GM19397 (cell line): ENCODE measurements around the gene KRI1.

Experiments
- ATAC-seq: cut with Tn5 transposase; IDR thresholded peaks from one replicate; pipeline ENCODE4 v1.9.1; 2021; ENCODE audit warnings: mild to moderate bottlenecking, moderate library complexity; ENCODE audit not compliant: unreplicated experiment

Gene KRI1

DNA sequence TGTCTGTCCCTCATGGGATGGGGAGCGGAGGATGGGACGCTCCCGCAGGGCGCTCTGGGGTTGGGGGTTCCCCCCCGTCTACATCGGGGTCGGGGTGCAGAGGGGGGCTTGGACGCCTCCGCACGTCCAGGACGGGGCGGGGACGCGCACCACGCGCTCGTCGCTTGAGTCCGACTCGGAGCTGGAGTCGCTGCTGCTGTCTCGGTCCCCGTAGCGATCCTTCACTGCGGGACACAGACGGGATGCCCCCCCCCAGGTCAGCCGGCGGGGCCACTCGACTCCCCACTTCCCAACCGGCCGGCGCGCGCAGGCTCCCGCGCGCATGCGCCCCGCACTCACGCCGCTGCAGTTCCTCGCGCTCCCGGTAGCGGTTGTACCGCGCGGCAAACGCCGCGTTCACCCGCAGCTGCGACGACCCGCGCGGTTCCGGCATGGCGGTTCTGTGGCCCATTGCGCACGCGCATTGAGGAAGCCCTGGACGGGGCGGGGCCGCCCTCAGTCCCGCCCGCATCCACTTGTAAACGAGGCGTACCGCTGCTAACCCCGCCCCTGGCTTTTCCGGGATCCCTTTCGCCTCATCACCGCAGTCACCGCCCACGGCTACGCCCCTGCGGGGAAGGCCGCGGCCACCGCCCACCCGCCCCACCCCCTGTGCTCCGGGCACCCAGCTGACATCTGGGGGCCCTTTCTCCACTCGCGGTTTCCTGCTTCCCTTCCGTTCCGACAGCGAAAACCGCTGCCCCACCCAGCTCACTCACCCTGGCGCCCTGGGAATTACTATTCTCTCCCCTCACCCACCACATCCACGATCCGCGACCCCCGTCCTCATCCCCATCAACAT is at the start of gene KRI1:
KRI1 (minus strand) TSS at position 444 of the 841 bp plus-strand sequence; CDS start at position 433, 11 bp downstream.
- peak; percentile 50 for ATAC-seq

DNA sequence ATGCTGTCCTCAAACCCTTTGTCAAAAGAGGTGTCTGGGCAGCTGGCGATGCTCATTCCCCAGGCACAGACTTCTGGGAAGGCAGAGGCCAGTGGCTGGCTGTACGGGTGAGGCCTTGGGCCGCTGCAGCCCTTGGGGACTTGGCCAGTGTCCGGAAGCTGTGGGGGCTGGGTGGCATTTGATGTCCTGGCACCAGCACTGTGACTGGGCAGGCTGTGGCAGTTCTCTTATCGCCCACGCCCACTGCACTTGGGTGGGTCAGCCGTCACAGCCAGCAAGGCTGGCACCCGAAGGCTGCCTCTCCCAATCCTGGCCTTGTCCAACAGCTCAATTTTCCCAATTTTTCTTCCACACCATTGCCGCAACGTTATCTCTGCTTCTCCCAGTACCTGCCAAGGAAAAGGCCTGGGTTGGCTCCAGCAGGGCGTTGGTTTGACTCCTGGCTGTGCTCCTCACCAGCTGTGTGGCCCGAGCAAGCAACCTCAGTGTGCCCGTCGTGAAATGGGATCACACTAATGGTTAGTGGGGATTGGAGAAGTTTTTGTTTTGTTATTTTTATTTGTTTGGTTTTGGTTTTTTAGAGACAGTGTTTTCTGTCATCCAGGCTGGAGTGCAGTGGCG is 46.8 kb upstream of the KRI1 start:
- ATAC-seq = no peak

DNA sequence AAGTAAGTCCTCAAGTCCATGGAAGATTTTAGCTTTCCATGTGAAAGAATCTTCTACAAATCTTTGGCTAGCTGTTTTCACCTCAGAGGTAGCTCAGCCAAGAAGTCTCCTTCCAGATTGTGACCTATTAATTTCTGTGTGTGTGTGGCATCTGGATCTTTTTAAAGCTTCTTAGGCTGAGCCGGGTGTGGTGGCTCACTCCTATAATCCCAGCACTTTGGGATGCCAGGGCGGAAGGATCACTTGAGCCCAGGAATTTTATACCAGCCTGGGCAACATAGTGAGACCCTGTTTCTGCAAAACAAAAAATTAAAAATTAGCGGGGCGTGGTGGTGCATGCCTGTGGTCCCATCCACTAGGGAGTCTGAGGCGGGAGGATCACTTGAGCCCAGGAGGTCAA is 46.1 kb upstream of the KRI1 start:
- ATAC-seq = no peak

DNA sequence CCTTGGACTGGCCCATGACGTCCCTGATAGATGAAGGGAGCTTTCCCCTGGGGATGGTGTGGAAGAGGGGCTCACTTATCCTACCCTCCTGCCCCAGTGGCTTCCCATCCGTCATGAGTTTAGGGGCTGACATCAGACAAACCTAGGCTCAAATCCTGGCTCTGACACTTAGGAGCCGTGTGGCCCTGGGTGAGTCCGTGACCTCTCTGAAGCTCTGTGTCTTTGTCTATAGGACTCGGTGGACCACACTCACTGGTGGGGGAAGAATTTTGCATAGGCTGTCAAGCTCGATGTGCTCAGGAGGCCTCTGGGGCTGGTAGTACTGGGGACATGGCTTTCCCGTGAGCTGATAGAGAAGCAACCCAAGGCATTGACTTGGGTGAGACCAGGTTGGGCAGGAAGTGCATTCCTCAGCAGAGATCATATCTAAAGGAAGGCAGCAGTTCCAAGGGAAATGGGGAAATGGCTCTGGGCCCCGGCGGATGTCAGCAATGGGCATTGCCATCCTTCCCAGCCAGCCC is 38.7 kb upstream of the KRI1 start:
- no peak for ATAC-seq

DNA sequence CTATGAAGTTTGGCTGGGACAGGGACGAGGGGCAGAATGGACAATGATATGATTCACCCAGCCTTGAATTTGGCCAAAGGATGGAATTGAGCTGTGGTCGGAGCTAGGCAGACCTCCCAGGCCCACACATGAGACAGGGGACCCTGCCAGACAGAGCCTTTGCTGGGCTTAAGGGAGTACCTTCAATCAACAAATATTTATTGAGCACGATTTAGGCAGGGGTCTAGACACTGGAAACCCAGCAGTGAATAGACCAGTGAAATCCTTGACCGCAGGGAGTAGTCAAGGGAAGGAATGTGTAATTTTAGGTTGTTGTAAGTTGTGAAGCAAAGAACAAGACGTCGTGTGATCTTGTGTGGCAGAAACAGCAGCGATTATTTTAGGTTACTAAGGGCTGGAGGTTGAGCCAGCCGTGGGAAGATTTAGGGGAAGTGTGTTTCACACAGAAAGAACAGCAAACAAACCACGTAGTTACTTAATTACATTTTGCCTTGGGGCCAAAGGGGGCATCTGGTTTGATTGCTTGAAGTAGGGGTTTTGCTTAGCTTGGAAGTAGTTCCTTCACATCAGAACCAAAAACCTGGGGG is 38.2 kb upstream of the KRI1 start:
- ATAC-seq = no peak

DNA sequence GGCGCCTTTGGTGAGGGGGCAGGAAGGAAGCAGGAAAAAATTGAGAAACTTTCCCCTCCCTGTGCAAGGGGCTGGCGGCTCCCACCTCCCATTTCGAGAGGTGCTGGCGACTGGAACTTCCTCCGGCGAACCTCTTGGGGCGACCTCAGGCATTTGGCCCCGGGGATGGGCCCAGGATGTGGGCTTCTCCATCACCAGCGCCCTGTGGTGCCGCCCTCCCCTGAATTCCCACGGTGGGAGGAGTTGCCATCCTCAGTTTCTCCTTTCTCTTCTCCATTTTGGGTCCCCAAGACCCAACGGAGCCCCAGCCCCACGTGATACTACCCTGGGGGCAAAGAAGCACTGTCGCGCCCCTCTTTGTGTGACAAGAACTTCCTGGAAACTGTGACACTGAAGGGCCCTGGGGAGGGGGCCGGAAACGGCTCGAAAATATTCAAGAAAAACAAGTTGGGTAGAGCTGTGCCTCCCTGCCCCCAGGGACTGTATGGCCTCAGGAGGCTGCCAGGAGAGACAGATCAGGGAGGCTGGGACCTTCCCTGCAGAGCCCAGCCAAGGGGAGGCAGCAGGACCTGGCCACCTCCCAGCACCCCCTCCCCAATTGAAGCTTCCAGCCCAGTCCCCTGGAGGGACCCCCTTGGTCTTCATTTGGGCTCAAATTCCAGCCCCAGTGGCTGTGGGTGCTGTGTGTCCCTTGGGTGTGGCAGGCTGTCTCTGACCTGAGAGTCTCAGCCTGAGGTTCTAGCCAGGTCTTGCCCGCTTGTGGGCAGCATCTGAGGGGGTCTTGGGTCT is 37.5 kb upstream of the KRI1 start:
- ATAC-seq = peak; percentile 39

DNA sequence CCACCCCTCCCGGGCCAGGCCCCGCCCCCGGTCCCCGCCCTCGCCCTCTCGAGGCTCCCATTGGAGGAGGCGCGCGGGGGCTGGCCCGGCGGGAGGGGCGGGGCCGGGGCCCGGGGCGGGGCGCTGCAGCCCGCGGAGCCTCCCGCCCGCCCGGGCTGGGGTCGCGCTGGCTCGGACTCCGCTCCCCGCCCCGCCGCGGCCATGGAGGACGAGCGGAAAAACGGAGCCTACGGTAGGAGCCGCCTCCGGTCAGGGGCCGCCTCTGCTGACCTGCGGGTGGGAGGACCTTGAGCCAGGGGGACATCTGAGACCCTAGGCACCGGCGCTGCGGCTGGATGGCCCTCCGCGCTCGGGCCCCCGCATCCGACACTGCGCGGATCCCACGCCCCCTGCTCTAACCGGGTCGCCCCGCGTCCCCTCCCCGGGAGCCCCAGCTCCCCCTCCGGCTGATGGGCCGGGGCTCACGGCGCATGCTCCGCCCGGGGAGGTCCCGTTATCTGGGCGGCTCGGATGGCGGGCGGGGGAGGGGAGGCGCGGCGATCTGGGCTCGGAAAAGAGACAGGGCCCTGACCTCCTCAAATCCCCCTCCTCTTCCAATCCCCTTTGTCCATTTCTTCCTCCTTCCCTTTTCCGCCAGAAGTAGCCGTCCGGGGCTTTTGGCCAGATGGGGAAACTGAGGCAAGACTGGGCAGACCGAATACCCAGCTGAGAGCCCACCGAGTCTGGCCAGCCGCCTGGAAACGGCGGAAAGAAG is 36.7 kb upstream of the KRI1 start:
- ATAC-seq = peak; percentile 62

DNA sequence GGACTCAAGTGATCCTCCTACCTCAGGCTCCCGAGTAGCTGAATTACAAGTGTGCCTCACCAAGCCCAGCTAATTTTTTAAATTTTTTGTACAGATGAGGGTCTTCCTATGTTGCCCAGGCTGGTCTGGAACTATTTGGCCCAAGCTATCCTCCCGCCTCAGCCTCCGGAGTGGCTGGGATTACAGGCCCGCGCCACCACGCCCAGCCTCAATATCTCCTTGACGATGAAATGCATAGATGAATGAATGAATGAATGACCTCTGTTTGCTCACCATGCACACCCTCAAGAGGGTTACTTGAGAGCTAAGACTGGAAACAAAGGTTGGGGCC is 36.2 kb upstream of the KRI1 start:
- no peak for ATAC-seq

DNA sequence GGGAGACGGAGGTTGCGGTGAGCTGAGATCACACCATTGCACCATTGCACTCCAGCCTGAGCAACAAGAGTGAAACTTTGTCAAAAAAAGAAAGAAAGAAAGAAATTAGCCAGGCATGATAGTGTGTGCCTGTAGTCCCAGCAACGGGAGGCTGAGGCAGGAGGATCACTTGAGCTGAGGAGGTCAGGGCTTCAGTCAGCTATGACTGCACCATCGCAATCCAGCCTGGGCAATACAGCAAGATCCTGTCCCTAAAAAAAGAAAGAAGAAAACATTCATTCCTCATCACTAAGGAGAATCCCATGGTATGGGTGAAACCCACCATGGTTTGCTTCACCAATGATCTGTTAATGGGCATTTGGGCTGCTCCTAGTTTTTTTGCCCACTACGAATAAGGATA is 34.3 kb upstream of the KRI1 start:
- no peak for ATAC-seq

DNA sequence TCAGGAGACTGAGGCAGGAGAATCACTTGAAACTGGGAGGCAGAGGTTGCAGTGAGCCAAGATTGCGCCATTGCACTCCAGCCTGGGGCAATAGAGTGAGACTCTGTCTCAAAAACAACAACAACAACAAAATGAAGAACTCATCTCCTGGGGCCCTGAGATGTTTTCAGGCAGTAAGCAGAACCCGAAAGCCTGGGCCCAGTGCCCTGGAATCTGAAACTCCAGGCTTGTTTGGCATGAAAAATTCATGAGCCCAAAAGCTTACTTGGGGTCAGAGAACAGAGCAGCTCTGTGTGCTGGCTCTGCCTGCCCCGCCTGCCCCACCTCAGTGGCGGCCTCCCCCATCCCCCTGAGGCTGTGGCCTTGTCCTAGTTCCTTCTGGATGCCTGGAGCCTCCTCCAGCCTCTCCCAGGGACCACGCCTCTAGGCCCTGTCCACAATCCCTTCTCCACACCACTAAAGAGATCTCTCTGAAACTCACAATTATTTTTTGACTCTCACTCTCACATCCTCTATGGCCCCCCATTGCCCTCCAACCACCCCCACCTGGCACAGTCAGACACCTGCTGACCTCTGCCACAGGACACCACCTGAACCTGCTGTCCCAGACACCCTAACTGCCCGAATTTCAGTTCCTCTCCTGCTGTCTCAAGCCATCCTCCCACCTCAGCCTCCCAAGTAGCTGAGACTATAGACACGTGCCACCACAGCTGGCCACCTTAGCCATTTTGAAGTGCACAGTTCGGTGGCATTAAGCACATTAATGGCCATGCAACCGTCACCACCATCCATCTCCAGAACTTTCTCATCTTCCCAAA is 28.2 kb upstream of the KRI1 start:
- ATAC-seq = no peak

DNA sequence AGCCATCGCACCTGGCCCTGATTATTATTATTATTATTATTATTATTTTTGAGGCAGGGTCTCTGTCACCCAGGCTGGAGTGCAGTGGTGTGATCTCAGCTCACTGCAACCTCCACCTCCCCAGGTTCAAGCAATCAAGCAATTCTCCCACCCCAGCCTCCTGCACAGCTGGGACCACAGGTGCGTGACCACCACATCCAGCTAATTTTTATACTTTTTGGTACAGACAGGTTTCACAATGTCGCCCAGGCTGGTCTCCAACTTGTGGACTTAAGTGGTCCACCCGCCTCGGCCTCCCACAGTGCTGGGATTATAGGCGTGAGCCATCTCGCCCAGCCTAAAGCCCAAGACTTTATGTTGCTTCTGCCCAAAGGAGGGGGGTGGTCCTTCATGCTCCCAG is 27.3 kb upstream of the KRI1 start:
- ATAC-seq = no peak

DNA sequence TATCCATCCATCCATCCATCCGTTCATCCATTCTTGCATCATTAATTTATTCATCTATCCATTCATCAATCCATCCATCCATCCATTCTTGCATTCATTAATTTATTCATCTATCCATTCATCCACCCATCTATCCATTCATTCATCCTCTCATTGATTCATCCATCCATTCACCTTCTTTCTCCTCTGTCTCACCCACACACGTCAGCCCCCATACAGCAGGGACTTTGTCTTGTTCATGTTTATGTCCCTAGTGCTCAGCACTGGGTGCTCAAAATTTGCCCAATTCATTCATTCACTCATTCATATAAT is 22.0 kb upstream of the KRI1 start:
- ATAC-seq = no peak

DNA sequence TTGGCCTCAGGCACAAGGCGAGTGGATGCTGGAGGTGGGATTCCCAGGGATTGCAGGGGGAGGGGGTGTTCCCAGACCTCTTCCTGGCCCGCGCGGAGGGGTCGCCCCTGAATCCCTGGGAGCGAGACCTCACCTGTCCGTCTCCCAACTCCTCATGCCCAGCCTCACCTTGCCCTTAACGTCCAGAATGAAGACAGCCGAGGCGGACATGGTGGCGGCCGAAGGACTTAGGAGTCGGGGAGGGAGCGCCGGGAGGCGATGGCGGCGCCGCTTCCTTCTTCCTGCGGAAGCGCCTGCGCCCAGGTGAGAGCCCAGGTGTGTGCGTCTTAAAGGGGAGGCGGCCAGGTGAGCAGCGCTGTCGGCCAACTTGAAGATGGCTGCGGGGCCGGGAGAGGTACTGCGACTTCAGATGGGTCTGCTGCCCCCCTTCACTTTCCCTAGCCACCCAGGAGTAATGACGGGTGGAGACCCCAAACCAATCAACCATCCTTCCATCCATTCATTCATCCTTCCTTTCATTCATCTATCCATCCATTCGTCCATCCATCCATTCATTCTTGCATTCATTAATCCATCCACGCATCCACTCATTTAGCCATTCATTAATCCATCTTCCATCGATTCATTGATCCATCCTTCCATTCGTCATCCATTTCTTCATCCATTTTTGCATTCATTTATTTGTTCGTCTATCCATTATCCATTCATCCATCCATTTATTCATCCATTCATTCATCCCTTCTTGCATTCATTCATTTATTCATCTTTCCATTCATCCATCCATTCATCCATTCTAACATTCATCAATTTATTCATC is 21.4 kb upstream of the KRI1 start, which contains the start of gene AP1M2:
AP1M2 (minus strand) TSS at position 291 of the 817 bp plus-strand sequence; CDS start at position 210, 81 bp downstream.
- no peak for ATAC-seq

DNA sequence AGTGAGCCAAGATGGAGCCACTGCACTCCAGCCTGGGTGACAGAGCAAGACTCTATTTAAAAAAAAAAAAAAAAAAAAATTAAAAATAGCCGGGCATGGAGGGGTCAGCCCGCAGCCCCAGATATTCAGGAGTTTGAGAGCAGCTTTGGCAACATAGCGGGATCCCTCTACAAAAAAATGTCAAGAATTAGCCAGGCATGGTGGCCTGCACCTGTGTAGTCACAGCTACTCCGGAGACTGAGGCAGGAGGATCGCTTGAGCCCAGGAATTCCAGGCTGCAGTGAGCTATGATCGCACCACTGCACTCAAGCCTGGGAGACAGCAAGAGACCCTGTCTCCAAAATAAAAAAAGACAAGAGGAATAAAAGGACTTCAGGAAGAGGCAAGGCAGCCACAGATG is 20.6 kb upstream of the KRI1 start:
- no peak for ATAC-seq

DNA sequence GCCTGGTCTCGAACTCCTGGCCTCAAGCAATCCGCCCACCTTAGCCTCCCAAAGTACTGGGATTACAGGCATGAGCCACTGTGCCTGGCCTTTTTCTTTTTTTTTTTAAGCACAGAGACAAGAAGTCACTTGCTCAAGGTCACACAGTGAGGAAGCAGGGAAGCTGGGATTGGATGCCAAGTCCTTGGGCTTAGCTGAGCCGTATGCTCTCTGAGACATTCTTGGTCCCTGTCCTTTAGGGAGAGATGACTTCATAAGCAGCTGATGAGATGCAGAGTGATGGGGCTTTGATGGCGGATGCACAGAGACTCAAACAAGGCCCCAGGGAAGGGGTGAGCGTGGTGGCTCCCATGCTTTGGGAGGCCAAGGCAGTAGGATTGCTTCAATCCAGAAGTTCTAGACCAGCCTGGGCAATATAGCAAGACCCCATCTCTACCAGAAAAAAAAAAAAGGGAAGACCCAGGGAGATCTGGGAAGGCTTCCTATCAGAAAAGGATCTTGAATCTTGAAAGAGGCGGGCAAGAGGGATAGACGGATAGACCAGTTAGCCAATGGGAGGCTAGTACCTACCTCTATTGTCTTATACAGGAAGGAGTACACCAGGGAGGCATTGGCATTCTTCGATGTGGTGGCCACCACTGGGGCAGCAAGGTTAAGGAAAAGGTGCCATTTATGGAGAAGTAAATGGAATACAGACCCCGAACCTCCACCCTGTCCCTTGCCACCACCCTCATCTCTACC is 17.4 kb upstream of the KRI1 start:
- no peak for ATAC-seq

DNA sequence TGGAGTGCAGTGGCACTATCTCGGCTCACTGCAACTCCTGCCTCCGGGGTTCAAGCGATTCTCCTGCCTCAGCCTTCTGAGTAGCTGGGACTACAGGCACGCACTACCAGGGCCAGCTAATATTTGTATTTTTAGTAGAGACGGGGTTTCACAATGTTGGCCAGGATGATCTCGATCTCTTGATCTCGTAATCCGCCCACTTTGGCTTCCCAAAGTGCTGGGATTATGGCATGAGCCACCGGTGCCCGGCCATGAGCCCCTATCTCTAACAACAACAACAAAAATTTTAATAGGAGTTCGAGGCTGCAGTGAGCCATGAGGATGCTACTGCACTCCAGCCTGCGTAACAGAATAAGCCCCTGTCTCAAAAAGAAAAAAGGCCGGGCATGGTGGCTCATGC is 16.3 kb upstream of the KRI1 start:
- ATAC-seq = no peak

DNA sequence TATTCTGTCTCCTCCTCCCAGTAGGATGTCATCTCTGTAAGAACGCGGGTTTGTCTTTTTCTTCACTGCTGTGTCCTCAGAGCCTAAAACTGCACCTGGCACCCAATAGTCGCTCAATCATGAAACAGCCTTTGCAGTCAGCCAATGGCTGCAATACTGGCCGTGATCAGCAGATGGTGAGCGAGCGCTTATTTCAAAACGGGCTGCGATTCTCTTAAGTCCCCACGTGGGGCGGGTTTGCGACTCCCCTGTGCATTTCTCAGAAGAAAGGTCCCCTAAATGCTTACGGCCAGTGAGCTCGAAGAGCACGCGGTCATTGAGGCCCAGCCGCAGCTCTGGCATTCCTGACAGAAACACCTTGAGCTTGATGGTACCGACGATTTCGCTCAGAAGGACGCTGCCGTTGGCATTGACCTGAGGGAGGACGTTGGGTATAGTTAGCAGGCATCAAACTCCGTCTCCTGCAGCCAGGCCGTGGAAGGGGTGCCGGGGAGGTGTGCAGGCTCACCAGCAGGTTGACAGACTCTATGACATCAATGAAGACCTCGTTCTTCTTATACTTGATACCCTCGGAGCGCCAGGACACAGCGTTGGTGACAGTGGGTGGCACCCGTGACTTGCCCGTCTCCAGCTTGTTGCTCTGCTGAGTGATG is 15.3 kb upstream of the KRI1 start:
- ATAC-seq = no peak

DNA sequence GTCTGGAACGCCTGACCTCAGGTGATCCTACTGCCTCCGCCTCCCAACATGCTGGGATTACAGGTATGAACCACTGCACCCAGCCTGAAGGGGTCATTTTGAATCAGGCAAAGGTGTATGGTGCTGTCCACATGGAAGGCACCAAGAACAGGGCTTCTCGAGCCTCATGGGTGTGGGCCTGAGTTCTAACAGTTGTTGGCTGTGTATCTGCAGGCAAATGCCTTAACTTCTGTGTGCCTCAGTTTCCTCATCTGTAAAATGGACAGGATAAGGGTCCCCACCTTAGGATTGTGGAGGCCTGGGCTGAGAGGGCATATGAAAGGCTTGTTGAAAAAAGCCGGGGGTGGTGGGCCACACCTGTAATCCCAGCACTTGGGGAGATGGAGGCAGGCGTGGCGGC is 12.1 kb upstream of the KRI1 start:
- ATAC-seq = no peak
